GM18907 (cell line): ENCODE measurements around the gene YTHDC2.

Source experiments
- ATAC-seq: cut with Tn5 transposase; IDR thresholded peaks from one replicate; pipeline ENCODE4 v1.9.1; 2021; ENCODE audit warnings: mild to moderate bottlenecking, moderate library complexity; ENCODE audit not compliant: unreplicated experiment

YTHDC2 gene

GRCh38 chr5:113513384-113514288 lies at the start of gene YTHDC2:
TSS of gene YTHDC2 (plus strand) at chr5:113513694. CDS start at chr5:113513896, 202 bp downstream.
- peak; percentile 99 for ATAC-seq

- no peak for ATAC-seq
These were observed 39.3 kb upstream of the YTHDC2 start for GRCh38 chr5:113474100-113474728.

- ATAC-seq, result no peak
These were observed 34.8 kb upstream of the YTHDC2 start for GRCh38 chr5:113478691-113479090.

- ATAC-seq, result no peak
These were observed 33.3 kb upstream of the YTHDC2 start for GRCh38 chr5:113480243-113480642.

GRCh38 chr5:113487416-113487780 lies 26.1 kb upstream of the YTHDC2 start:
- ATAC-seq, result no peak

GRCh38 chr5:113487781-113488644 lies 25.5 kb upstream of the YTHDC2 start, which contains the start of gene MCC:
TSS of gene MCC (minus strand) at chr5:113488453.
- ATAC-seq, result peak; percentile 37

GRCh38 chr5:113488645-113489184 lies 24.8 kb upstream of the YTHDC2 start:
- peak; percentile 21 for ATAC-seq

- peak; percentile 82 for ATAC-seq
These were observed 24.2 kb upstream of the YTHDC2 start for GRCh38 chr5:113489299-113489698.

- ATAC-seq, result no peak
These were observed 23.2 kb upstream of the YTHDC2 start for GRCh38 chr5:113490317-113490716.

GRCh38 chr5:113491022-113491421 lies 22.5 kb upstream of the YTHDC2 start:
- ATAC-seq, result no peak

GRCh38 chr5:113493446-113493845 lies 20.0 kb upstream of the YTHDC2 start:
- ATAC-seq, result no peak

- no peak for ATAC-seq
These were observed 18.1 kb upstream of the YTHDC2 start for GRCh38 chr5:113495422-113495841.

- no peak for ATAC-seq
These were observed 11.4 kb upstream of the YTHDC2 start for GRCh38 chr5:113502073-113502472.

- ATAC-seq, result no peak
These were observed 10.3 kb upstream of the YTHDC2 start for GRCh38 chr5:113503146-113503545.

GRCh38 chr5:113505181-113505580 lies 8.3 kb upstream of the YTHDC2 start:
- no peak for ATAC-seq

GRCh38 chr5:113507601-113508000 lies 5.9 kb upstream of the YTHDC2 start:
- ATAC-seq, result peak; percentile 30

- ATAC-seq, result no peak
These were observed 4.7 kb upstream of the YTHDC2 start for GRCh38 chr5:113508756-113509155.

- peak; percentile 20 for ATAC-seq
These were observed 2.5 kb upstream of the YTHDC2 start for GRCh38 chr5:113510836-113511451.

- ATAC-seq, result no peak
These were observed 1.2 kb upstream of the YTHDC2 start for GRCh38 chr5:113512341-113512740.

GRCh38 chr5:113514289-113514635 lies 768 bp downstream of the YTHDC2 start:
- no peak for ATAC-seq

- ATAC-seq, result no peak
These were observed 5.4 kb downstream of the YTHDC2 start for GRCh38 chr5:113518884-113519283.
